Measurements from ENCODE around the gene ZC3HAV1. TPM values are rescaled to one million over a fixed set of nuclear protein-coding genes. Genes with fewer than 3 reads are reported as not detected.
"Not testable (repeated sequence)": the region's sequence is repeated elsewhere in the genome, so short reads cannot be mapped to it uniquely, and the experiment has no call there.

The ZC3HAV1 gene
- polyA plus RNA-seq (2013, experiment 1 of 2; ENCODE audit: insufficient read length), result 15.9 TPM
- 17.0 TPM for polyA plus RNA-seq (2013, experiment 2 of 2; ENCODE audit: insufficient read length)

DNA sequence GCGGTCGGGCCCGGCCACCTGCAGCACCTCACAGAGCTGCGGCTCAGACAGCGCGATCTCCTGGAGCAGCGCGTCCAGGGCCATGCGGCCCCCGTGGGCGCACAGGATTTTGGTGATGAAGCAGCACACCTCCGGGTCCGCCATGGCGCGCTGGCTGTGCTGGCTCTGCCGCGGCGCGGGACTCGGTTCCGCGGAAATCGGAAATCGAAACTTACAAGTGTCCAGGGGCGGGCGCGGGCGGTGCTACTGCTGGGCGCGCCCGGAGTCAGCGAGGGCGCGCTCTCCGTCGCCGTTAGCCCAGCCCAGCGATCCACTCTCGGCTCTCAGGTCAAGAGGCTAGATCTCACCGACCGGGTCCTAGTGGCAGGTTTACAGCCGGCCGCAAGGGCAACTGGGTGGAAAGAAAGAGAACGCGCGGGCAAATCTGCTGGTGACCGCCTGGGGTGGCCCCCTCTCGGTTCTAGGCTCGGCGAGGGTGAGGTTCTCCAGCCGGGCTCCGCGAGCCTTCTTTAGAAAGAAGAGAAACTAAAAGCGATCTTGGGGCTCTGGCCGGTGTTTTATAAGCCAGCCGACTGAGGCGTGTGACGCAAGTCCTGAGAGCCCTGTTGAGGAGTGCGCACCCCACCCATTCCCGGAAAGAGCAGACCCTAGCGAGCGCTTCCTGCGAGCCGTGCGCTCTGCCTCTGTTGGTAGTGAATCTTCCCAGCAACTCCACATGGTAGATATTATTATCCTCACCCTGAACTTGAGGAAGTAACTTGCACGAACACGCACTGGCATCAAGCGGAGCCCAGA, at the start of gene ZC3HAV1:
TSS of gene ZC3HAV1 (minus strand) at position 533 of the 795 bp plus-strand sequence. CDS start at position 144, 389 bp downstream.
- peak; percentile 84 for DNase-seq

DNA sequence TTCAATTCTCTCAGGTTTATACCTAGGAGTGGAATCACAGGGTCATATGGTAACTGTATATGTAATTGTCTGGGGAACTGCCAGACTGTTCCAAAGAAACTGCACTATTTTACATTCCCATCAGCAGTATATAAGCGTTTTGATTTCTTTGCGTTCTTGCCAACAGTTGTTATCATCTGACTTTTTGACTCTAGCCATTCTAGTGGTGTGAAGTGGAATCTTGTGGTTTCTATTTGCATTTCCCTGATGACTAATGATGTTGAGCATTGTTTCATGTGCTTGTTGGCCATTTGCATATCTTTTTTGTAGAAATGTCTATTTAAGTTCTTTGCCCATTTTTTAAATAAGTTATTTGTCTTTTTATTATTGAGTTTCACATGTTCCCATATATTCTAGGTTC, 44.3 kb upstream of the ZC3HAV1 start:
- peak; percentile 66 for DNase-seq

DNA sequence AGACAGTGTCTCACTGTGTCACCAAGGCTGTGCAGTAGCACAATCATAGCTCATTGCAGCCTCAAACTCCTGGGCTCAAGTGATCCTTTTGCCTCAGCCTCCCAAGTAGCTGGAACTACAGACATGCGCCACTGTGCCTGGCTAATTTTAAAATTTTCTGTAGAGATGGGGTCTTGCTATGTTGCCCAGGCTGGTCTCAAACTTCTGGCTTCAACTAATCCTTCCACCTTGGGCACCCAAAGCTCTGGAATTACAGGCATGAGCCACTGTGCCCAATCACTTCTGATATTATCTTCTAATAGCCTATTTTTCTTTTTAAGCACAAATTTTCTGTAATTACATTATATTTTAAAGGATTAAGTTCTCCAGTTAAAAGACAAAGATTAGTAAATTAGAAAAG, 42.6 kb upstream of the ZC3HAV1 start:
- DNase-seq, result no peak

DNA sequence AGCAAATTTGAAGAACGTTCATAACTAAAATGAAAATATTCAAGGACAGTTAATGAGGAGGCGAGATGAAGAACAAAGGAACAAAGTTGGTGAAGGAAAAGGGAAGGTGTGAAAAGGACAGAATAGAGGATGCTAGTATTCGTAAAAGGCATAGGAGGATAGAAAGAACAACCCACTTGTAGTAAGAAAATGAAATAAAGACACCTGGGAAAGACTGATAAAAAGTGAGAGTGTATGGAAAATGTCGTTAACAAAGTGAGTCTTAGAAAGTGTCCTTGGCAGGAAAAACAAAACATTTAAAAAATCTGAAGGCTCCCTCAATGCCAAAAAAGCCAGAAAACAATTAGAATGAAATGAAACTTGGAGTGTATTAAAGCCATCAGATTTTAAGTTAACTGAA, 29.6 kb upstream of the ZC3HAV1 start:
- DNase-seq, result no peak

DNA sequence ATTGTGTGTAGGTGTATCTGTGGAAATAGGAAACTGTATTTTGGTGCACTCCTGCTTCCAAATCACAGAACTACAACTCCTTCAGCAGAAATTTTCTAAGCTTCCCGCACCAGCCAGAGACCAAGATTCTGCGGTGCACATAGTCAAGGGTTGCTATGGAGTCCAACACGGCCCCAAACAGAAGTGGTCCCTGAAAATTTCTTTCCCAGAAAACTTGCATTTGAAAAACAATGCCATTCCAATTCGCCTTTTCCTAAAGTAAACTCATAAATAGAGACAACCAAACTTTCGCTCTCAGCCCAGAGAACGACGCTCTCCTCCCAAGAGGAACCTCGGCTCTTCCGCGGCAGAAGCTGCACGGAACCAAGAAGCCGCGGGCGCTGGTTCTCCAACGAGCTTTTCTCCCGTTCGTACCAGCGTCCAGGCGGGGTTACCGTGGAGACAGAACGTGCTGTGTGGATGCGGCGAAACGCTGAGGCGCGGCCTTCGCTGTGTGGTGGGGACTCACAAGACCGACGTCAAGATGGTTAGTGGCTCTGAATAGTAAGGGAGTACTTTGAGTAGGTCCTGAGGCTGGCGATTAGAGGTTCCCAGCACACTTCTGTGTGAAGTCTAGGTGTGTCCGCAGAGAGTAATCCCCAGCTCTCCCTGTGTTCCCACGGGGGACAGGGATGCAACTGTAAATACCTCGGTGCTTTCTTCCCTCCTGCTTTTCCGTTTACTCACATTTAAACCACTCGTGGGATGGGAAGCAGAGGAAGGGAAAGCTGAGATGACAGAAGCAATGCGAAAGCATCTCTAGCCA, 24.0 kb upstream of the ZC3HAV1 start:
- DNase-seq, result peak; percentile 88

DNA sequence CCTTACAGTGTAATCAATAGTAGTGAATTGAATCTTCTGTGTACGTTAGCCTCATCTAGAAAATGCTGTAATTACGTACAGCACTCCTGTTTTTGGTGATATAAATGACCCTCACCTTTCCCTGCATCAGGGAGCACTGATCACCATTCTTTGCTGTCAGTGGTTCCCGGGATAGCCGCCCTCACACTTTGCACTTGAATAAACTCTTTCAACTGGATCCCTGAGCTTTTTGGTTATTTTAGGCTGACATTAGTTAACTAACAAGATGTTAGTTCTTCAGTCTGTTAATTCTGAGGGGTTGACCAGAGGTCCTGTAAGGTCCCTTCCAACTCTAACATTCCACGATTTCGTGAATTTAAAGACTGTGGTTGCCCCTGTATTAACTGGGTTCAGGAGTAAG, 23.4 kb upstream of the ZC3HAV1 start:
- DNase-seq, result no peak

DNA sequence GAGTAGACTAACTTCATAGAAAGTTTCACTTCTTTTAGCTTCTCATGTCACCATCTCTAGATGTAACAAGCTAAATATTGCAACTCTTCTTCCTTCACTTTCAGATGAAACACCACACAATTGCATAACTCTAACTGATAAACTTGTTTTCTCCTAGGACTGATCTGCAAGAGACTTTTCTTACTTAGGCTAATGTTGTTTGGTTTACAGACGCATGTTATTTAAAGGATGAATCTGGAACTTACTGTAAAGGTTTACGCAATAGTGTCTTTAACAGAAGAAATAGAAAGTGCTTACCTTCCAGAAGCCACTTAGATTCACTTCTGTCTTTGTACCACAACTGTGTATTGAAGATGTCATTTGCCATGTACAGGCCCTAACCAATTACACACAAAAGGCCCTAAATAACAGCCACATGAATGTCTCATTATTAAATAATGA, 22.1 kb upstream of the ZC3HAV1 start:
- DNase-seq, result no peak

DNA sequence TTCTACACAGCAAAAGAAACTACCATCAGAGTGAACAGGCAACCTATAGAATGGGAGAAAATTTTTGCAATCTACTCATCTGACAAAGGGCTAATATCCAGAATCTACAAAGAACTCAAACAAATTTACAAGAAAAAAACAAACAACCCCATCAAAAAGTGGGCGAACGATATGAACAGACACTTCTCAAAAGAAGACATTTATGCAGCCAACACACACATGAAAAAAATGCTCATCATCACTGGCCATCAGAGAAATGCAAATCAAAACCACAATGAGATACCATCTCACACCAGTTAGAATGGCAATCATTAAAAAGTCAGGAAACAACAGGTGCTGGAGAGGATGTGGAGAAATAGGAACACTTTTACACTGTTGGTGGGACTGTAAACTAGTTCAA, 20.3 kb upstream of the ZC3HAV1 start:
- not testable (repeated sequence) for DNase-seq

DNA sequence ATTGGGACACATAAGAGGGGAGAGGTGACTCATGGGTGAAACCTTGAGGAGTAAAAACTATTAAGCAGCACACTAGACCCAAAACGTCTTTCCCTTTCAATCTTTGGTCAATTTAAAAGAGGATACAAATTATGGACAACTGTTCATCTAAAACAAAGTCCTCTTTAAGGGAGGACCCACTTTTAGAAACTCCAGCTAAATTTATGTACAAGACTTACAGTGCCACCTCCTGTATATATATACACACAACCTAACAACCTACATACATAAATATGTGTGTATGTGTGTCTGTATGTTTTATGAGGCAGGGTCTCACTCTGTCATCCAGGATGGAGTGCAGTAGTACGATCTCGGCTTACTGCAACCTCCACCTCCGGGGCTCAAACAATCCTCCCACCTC, 18.1 kb upstream of the ZC3HAV1 start:
- DNase-seq, result no peak

DNA sequence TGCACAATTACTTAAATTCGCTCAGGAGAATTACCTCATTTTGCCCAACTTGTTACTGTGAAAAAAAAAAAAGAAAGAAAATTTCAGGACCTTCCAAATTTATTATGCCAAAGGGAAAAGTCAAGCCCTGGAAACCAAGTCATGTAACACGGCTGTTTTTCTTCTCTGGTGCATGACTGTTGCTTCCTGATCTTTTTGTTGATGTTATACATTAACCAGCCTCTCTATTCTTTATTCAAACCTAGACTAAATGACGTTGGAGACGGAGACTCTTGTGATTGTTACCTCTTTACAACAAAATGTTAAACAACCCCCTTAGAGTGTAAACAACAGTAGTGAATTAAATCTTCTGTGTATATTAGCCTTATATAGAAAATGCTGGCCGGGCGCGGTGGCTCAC, 16.1 kb upstream of the ZC3HAV1 start:
- no peak for DNase-seq

DNA sequence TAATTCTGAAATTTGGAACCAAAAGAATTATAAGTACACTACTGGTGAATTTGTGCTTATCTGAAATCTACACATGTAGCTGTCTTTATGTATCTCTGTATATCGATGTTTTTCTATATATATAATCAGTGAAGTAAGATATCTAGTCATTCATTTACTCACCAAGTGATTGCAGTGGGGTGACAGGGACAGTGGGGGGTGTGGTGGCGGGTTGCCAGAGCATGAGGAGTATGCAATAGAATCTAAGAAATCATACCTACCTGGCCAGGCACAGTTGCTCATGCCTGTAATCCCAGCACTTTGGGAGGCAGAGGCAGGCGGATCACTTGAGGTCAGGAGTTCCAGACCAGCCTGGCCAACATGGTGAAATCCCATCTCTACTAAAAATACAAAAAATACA, 15.5 kb upstream of the ZC3HAV1 start:
- DNase-seq, result not testable (repeated sequence)

DNA sequence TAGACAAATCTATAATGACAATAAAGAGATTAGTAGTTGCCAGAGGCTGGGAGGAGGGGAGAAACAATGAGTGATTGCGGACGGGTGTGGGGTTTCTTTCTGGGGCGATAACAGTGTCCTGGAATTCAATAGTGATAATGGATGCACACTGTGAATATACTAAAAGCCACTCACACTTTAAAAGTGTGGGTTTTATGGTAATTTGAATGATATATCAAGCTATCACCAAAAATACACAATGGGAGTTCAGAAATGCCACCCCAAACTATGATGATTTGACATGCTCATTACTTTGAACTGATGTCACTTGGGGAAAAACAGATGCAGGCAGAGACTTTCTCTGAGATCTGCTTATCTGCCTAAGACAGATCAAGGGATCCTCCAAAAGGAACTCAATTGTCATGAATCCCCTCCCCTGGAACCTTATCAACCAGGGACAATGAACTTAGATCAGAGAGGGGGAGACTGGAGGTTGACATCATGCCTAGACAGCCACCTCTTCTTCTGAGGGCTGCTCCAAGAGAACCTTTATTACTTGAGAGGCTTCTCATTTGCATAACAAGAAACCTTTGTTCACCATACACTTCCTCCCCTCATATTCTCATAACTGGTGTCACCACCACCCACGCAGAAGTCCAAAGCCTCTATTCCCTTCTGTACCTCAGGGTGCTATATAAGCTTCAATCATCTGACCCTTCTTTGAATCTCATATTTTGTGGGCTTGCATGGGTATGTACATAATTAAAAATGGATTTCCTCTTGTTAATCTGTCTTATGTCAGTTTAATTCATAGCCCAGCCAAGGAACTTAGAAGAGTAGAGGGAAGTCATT, 14.8 kb upstream of the ZC3HAV1 start:
- no peak for DNase-seq

DNA sequence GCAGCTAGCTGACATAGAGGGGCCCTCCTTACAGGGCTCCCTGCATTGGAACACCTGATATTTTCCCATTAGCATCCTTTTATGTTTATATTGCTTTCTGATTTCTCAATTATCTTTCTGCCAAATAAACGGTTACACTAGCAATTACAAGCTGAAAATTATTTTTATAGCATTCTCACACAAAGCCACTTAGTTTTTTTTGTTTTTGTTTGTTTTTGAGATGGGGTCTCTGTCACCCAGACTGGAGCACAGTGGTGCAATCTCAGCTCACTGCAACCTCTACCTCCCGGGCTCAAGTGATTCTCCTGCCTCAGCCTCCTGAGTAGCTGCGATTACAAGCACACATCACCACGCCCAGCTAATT, 9.9 kb upstream of the ZC3HAV1 start:
- no peak for DNase-seq

DNA sequence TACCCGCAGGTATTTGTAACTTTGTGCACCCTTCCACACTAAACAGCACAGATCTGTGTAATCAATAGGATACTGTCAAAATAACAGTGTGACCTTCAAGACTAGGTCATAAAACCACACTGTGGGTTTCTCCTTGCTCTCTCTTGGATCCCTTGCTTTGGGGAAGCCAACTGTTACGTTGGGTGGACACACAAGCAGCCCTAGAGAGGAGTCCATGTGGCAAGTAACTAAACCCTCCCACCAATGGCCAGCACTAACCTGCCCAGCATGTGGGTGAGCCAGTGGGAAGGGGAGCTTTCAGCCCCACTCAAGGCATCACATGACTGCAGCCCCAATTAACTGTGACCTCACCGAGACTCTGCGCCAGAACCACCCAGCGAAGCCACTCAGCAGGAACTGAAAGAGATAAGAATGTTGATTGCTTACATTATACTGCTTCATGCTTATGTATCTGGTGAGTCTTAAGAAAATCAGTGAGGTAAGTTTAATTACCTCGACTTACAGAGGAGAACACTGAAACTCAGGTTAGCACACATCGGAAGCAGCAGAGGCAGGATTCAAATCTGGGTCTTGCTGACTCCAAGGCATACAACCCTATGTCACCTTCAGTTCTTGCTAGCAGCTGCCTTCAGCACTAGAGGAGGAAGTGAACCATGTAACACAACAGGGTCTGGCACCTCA, 9.4 kb upstream of the ZC3HAV1 start:
- no peak for DNase-seq

DNA sequence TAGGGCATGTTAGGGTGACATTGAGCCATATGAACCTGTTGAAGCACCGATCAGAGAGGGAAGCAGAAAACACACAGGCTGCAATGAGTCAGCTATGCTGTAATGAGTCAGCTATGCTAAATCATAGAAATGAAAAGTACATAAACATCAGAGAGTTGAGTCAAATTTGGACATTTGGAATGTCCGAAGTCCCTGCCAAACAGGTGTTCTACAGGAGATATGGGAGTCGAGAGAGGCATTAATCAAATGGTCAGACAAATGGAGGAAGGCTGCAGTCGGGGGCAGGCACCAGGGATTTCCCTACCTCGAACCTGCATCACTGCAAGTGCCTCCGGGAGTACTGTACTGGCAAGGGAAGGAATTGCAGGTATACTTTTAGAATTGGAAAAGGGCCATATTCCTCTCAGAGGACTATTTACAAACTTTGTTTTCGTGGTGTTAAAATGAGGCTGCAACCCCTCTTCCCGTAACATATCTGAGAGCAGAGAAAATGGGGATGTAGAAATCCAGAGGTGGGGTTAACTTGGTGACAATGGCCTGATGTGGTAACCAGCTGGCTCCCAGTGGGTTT, 8.8 kb upstream of the ZC3HAV1 start:
- DNase-seq, result peak; percentile 9

DNA sequence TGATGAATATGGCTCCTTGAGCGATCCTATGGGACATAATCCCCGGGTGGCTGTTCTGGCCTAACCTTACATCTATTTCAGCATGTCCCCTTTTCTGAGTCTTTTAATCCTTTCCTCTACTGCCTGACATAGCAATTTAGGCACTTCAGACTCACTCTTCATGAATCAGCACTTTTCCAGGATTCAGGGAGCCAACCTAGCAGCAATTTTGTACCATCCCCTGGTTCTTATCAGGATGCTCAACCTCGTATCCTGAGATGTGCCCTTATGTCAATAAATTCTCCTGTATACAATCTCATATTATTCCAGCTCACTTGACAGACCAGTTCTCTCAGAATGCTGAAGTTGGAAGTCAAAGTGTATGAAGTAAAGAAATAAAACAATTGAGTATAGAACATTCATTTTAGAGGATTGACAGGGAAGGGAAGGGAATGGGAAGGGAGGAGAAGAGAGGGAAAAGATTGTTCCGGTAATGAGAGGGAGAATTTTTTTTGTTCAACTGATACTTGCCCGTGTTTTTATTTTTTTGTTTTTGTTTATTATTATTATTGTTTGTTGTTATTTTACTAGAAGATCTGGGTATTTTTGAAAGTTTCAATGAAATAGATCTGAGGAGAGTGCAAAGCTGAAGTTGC, 8.2 kb upstream of the ZC3HAV1 start:
- DNase-seq, result no peak

DNA sequence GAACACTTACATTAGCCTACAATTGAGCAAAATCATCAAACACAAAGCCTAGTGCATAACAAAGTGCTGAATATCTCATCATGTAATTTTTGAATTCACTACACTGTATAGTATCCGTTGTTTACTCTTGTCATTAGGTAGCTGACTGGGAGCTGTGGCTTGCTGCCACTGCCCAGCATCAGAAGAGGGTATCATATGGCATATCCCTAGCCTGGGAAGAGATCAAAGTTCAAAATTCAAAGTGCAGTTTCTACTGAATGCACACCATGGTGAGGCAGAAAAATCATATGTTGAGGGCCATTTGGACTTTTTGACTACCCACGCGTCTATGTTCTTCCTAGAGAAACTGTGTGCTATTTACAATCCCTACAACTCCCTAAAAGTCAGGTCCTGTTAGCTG, 7.5 kb upstream of the ZC3HAV1 start:
- DNase-seq, result no peak

DNA sequence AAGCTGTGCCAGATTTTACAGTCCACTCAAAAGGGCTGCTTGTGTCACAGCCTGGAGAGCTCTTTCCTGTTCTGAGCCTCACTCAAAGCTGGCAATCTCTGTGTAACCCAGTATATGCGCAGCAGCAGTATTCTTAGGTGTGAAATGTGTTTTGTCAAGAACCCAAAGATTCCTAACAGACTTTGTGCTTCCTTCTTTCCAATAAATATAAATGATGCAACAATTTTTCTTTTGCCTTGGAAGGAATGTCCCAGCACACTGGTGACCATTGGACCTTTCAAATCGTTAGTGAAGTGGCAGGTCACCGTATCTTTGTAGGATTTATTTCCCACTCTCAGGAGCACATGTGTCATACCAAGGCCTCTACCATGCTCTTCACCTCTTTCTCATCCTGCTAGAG, 5.6 kb upstream of the ZC3HAV1 start:
- DNase-seq, result no peak

DNA sequence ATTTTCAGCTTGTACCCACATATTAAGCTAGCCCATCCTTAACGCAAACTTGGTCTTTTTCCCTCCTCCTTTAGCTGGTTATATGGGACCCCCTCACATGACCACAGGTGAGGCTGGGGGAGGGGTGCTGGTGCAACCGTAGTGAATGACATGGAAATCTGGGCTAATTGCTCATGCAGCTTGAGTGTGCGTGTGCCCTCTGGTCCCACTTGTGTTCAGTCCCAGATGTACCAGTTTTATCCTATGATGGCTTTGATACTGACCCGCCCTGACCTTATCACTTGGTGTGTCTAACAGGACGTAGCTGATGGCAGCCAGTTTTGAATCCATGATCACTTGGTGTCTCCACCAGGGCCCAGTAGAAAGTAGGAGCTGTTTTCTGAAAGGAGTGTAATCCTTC, 5.1 kb upstream of the ZC3HAV1 start:
- DNase-seq, result no peak

DNA sequence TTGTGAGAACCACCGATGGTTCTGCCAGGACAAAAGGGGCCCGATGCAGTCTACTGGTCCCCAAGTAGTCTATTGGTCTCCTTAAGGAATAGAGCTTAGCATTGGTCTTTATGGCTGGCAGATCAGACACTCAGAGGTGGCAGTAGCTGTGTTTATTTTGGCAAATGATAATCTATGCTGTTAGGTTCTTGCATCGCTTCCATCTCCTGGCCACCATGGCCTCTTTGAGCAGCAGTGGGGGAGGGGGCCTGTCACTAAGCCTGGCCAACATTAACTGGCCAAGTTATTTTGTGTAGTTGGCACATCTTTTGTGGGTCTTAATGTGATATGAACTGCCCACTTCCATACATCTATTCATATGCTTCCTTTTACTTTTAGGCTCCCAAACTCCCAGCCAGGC, 4.5 kb upstream of the ZC3HAV1 start:
- no peak for DNase-seq

DNA sequence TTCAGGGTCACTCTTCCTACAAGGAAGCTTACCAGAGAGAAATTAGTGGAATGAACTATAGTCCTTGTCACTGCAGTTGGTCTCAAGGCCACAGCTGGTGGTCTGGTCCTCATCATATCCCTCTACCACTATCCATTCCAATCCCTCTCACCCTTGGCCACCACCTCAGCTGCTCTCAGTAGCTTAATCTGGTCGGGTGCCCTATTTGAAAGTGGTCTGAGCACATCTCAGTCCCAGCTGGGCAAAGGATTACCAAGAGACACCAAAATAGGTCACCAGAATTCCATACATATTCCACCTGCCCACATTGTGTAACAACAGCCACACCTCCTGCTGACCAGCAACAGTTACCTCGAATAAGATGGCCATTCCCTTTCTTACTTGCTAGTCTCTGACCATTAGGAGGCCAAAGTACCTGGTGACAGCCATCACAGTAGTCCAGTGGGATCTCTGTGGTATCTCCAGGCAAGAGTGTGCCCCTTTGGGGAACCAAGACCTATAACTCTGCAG, 3.3 kb upstream of the ZC3HAV1 start:
- DNase-seq, result no peak
